Calu3 (cell line): Measurements from ENCODE around the gene HTR3B. TPM values are rescaled to one million over a fixed set of nuclear protein-coding genes. Genes with fewer than 3 reads are reported as not detected.
"Not testable (repeated sequence)": the region's sequence is repeated elsewhere in the genome, so short reads cannot be mapped to it uniquely, and the experiment has no call there.

Experiments used
- BruUV-seq: library from RNA; stranded (reverse); fragments of 400-500 nt; replicated peaks from 2 replicates; lab custom pipeline; 2021; lab: Mats Ljungman, UMichigan
- CTCF ChIA-PET: fragments of 300-600 bp; sonication (Branson Sonifier 250); formaldehyde crosslinking; loops from one replicate; lab custom pipeline; 2022; ENCODE audit warnings: antibody characterized with exemption; lab: Charles Lee
- DNase-seq: peaks from one replicate; pipeline ENCODE4 v3.0.0; 2022
- H3K27ac Mint-ChIP-seq: one replicate; pipeline ENCODE4 v1.8.0; 2022; ENCODE audit warnings: mixed read lengths; ENCODE audit not compliant: unreplicated experiment
- H3K27me3 Mint-ChIP-seq: one replicate; pipeline ENCODE4 v1.8.0; 2022; ENCODE audit warnings: mixed read lengths; ENCODE audit not compliant: unreplicated experiment
- H3K36me3 Mint-ChIP-seq: one replicate; pipeline ENCODE4 v1.8.0; 2022; ENCODE audit warnings: mild to moderate bottlenecking, moderate library complexity, mixed read lengths; ENCODE audit not compliant: insufficient read depth, unreplicated experiment
- H3K4me1 Mint-ChIP-seq: one replicate; pipeline ENCODE4 v1.8.0; 2022; ENCODE audit warnings: mild to moderate bottlenecking, low read depth, mixed read lengths; ENCODE audit not compliant: unreplicated experiment
- H3K4me3 Mint-ChIP-seq: one replicate; pipeline ENCODE4 v1.8.0; 2022; ENCODE audit warnings: mild to moderate bottlenecking, low read depth, moderate library complexity, mixed read lengths; ENCODE audit not compliant: unreplicated experiment
- H3K9me3 Mint-ChIP-seq: one replicate; pipeline ENCODE4 v1.8.0; 2022; ENCODE audit warnings: low read depth, mixed read lengths; ENCODE audit not compliant: unreplicated experiment
- CTCF ChIP-seq: fragments of 200-600 bp; IDR thresholded peaks from one replicate; pipeline ENCODE4 v1.8.0; 2022; ENCODE audit warnings: antibody characterized with exemption; ENCODE audit not compliant: unreplicated experiment
- intact Hi-C: fragments of 100-400 bp; cut with micrococcal nuclease; formaldehyde crosslinking; loops from one replicate; pipeline ENCODE4 v1.10.0; 2022; ENCODE audit not compliant: unreplicated experiment
- total RNA-seq: library from RNA; stranded (reverse); gene quantifications from 2 replicates; pipeline ENCODE4 v1.2.3, GENCODE V29; 2022

HTR3B gene
- total RNA-seq, 1 experiment from 2014 or later, result not detected

- intact Hi-C loops, result no loop called here
- BruUV-seq, result no TSS peak
- no peaks in the 10 kb centered on the region for H3K9me3 Mint-ChIP-seq
- H3K4me1 Mint-ChIP-seq, result no peaks in the 10 kb centered on the region
- CTCF ChIA-PET, result interaction anchor here (0.5 kb wide), 1 partner anchor 26 kb away, joined by 4 read pairs; no protein-coding TSS in a partner anchor
- no peaks in the 10 kb centered on the region for H3K27me3 Mint-ChIP-seq
- no peak for TF ChIP-seq CTCF
- peaks cover 20% of the 10 kb centered on the region for H3K36me3 Mint-ChIP-seq
- H3K4me3 Mint-ChIP-seq, result no peak overlapping the region
- DNase-seq, result no peak
- no peak overlapping the region for H3K27ac Mint-ChIP-seq
These were observed 26.9 kb upstream of the HTR3B start for GRCh38 chr11:113877670-113878055.

- H3K27me3 Mint-ChIP-seq, DNase-seq, H3K4me3 Mint-ChIP-seq, BruUV-seq, intact Hi-C loops, H3K4me1 Mint-ChIP-seq, H3K27ac Mint-ChIP-seq, H3K9me3 Mint-ChIP-seq: not testable (repeated sequence)
- CTCF ChIA-PET, result interaction anchor here (1.0 kb wide), 1 partner anchor 11 kb away, joined by 3 read pairs; no protein-coding TSS in a partner anchor
- peaks cover 19% of the 10 kb centered on the region for H3K36me3 Mint-ChIP-seq
These were observed 25.1 kb upstream of the HTR3B start for GRCh38 chr11:113879446-113879845.

GRCh38 chr11:113880971-113881370, 23.6 kb upstream of the HTR3B start:
- no peak for DNase-seq
- H3K27ac Mint-ChIP-seq, result no peak overlapping the region
- H3K4me1 Mint-ChIP-seq, result no peaks in the 10 kb centered on the region
- TF ChIP-seq CTCF, result no peak
- intact Hi-C loops, result no loop called here
- H3K9me3 Mint-ChIP-seq, result no peaks in the 10 kb centered on the region
- CTCF ChIA-PET, result no interaction called here
- no peaks in the 10 kb centered on the region for H3K27me3 Mint-ChIP-seq
- H3K4me3 Mint-ChIP-seq, result no peak overlapping the region
- BruUV-seq, result no TSS peak
- peaks cover 4% of the 10 kb centered on the region for H3K36me3 Mint-ChIP-seq

- no peaks in the 10 kb centered on the region for H3K27me3 Mint-ChIP-seq
- DNase-seq, result no peak
- intact Hi-C loops, result no loop called here
- no TSS peak for BruUV-seq
- no peak overlapping the region for H3K4me3 Mint-ChIP-seq
- no peaks in the 10 kb centered on the region for H3K4me1 Mint-ChIP-seq
- TF ChIP-seq CTCF, result no peak
- H3K36me3 Mint-ChIP-seq, result no peaks in the 10 kb centered on the region
- no peak overlapping the region for H3K27ac Mint-ChIP-seq
- no peaks in the 10 kb centered on the region for H3K9me3 Mint-ChIP-seq
- CTCF ChIA-PET, result no interaction called here
These were observed 22.7 kb upstream of the HTR3B start for GRCh38 chr11:113881856-113882255.

- Mint-ChIP-seq H3K4me3 (no peak overlapping the region), H3K4me1 (no peaks in the 10 kb centered on the region), H3K27me3 (no peaks in the 10 kb centered on the region), H3K27ac (no peak overlapping the region), H3K36me3 (no peaks in the 10 kb centered on the region), H3K9me3 (no peaks in the 10 kb centered on the region)
- intact Hi-C loops, result no loop called here
- DNase-seq, result no peak
- CTCF ChIA-PET, result interaction anchor here (0.6 to 0.7 kb wide), 2 partner anchors 11 to 440 kb away, joined by 3 to 4 read pairs; no protein-coding TSS in a partner anchor
- no peak for TF ChIP-seq CTCF
- no TSS peak for BruUV-seq
These were observed 20.2 kb upstream of the HTR3B start for GRCh38 chr11:113884361-113884836.
